ENCODE measurements around the gene TRNT1. TPM values are rescaled to one million over a fixed set of nuclear protein-coding genes. Genes with fewer than 3 reads are reported as not detected.

Gene TRNT1
- 12.1 TPM for total RNA-seq (ENCODE audit: unreplicated experiment)
- long read RNA-seq, partial matches to known transcripts, result 2 of 10 reads
- long read RNA-seq, other reads (novel, unspliced or antisense), result 4 of 10 reads

DNA sequence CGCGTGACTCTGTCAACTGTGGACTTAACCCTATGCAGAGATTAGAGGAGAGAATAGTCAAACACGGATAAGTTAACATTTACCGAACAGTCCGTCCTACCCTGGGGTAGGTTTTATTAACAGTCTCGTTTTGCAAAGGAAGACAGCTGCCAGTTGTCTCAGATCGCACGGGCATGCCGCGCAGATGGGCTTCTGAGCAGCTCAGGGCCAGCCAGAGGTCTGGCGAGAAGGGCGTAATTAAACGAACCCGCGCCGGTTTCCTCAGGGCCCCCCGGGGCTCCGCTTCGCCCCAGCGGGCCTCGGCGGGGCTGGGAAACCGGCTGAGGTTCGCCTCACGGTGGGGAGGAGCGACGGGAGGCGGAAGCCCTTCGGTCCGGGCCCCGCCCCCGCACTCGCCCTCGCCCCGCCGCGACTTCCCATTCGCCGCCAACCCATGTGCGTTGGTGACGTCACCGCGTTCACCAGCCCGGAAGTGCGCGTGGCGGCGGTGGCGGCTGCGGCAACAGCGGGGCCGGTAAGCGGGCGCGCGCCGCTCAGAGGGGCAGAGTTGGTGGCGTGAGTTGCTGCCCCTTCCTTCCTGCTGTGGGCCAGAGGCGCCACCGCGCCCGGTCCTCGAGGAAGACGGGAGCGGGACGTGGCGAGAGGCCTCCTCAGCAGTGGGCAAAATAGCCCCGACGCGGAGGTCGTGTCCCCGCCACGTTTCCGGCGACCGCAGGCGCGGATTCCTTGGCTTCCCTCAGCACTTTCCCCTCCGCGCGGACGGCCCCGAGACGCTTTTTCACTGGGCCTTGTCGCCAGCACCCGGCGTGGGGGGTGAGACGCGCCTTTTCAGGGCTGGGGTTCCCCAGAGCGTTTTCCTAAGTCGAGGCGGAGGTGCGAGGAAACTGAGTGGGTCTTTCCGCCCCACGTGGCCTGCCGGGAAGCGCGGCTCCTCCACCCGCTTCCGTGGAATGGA, at the start of gene TRNT1:
TRNT1 (plus strand) TSS at position 464 of the 955 bp plus-strand sequence. CDS start 2,101 bp downstream, outside the sequence.
- TF ChIP-seq CTCF (IDR thresholded peaks at IDR 0.05; ENCODE audit: unreplicated experiment), result no peak
- Mint-ChIP-seq H3K4me1 (ENCODE audit: unreplicated experiment) (peaks cover 20% of the 10 kb centered on the region), H3K9me3 (ENCODE audit: unreplicated experiment) (peaks cover 9% of the 10 kb centered on the region), H3K27me3 (ENCODE audit: unreplicated experiment) (peaks cover 16% of the 10 kb centered on the region), H3K27ac (ENCODE audit: unreplicated experiment) (peak within 1 kb of the TSS; percentile 95), H3K4me3 (ENCODE audit: unreplicated experiment) (peak within 1 kb of the TSS; percentile 92), H3K36me3 (ENCODE audit: low read depth, unreplicated experiment) (peaks cover 19% of the 10 kb centered on the region)
- peak; percentile 89 for DNase-seq (ENCODE audit: low spot score)

GRCh38 chr3:3080309-3080708, 46.4 kb upstream of the TRNT1 start:
- no peak for DNase-seq (ENCODE audit: low spot score)
- Mint-ChIP-seq H3K4me3 (ENCODE audit: unreplicated experiment) (no peak overlapping the region), H3K4me1 (ENCODE audit: unreplicated experiment) (no peaks in the 10 kb centered on the region), H3K9me3 (ENCODE audit: unreplicated experiment) (peaks cover 22% of the 10 kb centered on the region), H3K36me3 (ENCODE audit: low read depth, unreplicated experiment) (peaks cover 8% of the 10 kb centered on the region), H3K27ac (ENCODE audit: unreplicated experiment) (no peak overlapping the region), H3K27me3 (ENCODE audit: unreplicated experiment) (peaks cover 4% of the 10 kb centered on the region)
- no peak for TF ChIP-seq CTCF (IDR thresholded peaks at IDR 0.05; ENCODE audit: unreplicated experiment)

- Mint-ChIP-seq H3K36me3 (ENCODE audit: low read depth, unreplicated experiment) (peaks cover 16% of the 10 kb centered on the region), H3K9me3 (ENCODE audit: unreplicated experiment) (peaks cover 26% of the 10 kb centered on the region), H3K27ac (ENCODE audit: unreplicated experiment) (no peak overlapping the region), H3K4me1 (ENCODE audit: unreplicated experiment) (no peaks in the 10 kb centered on the region), H3K27me3 (ENCODE audit: unreplicated experiment) (peaks cover 7% of the 10 kb centered on the region), H3K4me3 (ENCODE audit: unreplicated experiment) (no peak overlapping the region)
- no peak for DNase-seq (ENCODE audit: low spot score)
- TF ChIP-seq CTCF (IDR thresholded peaks at IDR 0.05; ENCODE audit: unreplicated experiment), result no peak
Observed at GRCh38 chr3:3081381-3082233, 45.1 kb upstream of the TRNT1 start.

- H3K27me3 Mint-ChIP-seq (ENCODE audit: unreplicated experiment), result peaks cover 7% of the 10 kb centered on the region
- H3K9me3 Mint-ChIP-seq (ENCODE audit: unreplicated experiment), result peaks cover 28% of the 10 kb centered on the region
- TF ChIP-seq CTCF (IDR thresholded peaks at IDR 0.05; ENCODE audit: unreplicated experiment), result no peak
- no peaks in the 10 kb centered on the region for H3K4me1 Mint-ChIP-seq (ENCODE audit: unreplicated experiment)
- H3K36me3 Mint-ChIP-seq (ENCODE audit: low read depth, unreplicated experiment), result peaks cover 18% of the 10 kb centered on the region
- no peak overlapping the region for H3K27ac Mint-ChIP-seq (ENCODE audit: unreplicated experiment)
- no peak overlapping the region for H3K4me3 Mint-ChIP-seq (ENCODE audit: unreplicated experiment)
- DNase-seq (ENCODE audit: low spot score), result no peak
Observed at GRCh38 chr3:3082234-3082924, 44.4 kb upstream of the TRNT1 start.
